Hematopoietic multipotent progenitor cell treated with erythropoietin and hydrocortisone succinate and interleukin-3 and kit ligand, for 8 days (in vitro differentiated cells): ENCODE data around the gene ACTG2.
"Not testable (repeated sequence)": the region's sequence is repeated elsewhere in the genome, so short reads cannot be mapped to it uniquely, and the experiment has no call there.

Source experiments
- DNase-seq: peaks from one replicate; pipeline ENCODE4 v3.0.0-alpha.2; 2015

Gene ACTG2

DNA sequence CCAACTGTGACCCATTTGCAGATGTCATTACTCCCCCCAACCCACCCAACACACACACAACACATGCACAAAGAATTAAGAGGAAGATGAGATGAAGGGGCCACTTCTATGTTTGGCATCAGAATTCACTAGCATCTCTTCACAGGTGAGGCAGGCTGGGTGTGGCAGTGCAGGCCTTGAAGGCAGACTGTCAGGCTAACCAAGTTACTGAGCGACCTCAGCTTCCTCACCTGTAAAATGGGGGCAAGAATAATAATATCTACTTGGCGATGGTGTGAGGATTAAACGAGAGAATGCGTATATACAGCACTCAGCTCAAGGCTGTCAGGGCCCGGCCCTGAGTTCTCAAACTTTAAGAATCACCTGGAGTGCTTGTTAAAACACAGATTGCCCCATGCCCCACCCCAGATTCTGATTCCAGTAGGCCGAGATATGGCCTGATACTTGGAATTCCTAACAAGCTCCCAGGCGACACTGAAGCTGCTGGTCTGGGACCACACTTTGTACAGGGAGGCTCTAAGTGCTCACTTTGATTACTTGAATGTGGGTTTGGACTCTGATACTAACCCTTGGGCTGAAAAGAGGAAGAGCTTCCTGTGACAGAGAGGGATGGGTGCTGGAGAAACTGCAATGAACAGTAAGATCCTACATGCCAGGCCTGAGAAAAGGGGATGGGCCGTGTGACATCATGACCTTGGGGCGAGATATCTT lies 1.1 kb downstream of the ACTG2 start:
- DNase-seq: no peak

DNA sequence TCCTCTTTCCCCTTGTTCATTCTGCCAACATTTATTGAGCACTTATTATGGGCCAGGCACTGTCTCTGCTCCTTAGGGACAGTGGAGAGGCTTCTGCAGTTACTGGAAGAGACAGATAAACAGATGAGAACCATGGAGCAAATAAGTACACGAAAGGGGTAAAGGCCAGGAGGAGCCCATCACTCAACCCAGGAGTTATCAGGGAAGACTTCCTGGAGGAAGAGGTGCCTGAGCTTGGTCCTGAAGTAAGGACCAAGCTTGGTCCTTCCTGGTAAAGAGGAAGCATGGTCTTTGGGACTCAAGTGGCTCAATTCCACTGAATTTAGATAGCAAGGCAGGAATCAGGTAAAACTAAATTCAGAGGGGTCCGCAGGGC lies 1.7 kb downstream of the ACTG2 start:
- no peak for DNase-seq

DNA sequence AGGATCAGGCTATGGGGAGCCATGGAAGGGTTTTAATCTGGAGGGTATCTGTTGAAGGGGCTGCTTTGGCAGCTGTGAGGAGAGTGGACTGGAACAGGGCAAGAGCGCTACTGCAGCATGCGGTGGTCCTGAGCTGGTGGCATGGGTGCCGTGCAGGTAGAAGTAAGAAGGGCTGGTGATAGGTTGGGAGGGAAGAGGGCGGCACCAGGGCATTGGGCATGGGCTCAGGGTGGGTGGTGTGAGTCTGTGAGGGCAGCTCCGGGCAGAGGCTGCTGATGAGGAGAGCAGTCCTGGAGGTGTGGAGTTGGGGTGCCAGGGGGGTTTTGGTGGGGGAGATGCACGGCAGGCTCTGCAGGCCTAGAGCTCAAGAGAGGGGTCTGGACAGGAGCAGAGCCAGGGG lies 2.1 kb downstream of the ACTG2 start:
- no peak for DNase-seq

DNA sequence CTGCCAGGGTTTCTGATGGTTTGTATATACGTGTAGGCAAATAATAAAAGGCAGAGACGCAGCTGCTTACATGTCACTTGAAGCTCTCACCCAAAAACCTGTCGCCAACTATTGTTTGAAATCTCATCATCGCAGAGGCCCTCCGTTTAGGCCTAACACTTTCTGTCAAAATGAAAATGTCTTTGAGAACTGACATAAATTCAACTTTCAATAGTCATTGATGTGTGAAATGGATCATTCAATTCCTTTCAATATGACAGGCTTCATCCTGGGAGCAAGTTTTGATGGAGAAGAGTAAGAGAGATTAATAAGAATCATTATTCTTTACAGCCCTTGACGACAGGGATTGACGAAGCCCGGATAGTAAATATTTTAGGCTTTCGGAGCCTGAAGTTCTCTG lies 2.7 kb downstream of the ACTG2 start:
- no peak for DNase-seq

DNA sequence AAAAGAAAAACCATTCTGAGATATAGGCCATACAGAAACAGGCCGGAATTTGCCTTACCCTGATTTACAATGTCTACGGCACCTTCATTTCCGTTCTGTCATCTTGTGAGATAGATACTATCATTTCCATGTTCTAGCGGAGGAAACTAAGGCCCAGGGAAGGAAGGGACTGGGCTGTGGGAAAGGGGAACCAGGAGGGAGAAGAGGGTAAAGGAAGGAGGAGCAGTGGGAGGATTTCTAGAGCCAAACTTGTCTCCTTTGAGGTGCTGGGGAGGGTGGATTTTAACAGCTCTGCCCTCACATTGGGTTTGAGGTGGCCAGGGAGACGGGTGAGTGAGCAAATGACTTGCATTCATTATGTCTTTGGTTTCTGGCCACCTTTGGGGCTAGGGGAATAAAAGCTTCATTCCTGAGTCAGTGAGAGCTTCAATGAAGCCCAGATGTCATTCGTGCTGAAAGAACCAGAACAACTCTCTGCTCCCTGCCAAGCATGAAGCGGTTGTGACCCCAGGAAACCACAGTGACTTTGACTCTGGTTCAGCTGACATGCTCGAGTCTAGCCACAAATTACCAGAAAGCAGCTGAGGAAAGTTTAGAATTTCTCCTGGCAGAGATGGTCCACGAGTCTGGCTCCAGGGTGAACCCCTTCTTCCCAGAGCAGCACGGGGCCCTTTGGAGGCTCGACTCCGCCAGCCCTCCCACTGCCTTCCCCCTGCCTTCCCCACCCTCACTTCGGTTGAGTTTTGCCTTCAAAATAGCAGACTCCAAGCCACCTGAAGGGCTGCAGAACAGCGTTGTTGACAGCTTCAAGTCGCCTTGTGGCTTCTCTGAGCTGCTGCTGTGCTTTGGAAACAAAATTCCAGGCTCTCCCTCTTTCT lies 3.8 kb downstream of the ACTG2 start:
- no peak for DNase-seq

DNA sequence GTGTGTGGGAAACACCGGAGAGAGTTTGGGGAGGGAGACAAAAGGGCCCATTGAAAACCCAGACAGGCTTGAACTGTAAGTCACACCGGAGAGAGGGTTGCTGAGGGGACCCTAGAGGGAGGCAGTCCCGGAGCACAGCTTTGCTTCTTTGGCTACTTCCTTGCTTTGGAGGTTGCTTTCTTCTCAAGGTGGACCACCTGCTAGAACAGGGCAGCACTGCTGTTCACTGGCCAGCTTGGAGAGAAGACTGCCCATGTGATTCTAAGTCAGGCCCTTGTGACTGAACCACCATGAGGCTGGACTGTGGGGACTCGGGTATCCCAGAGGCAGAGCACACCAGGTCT lies 4.4 kb downstream of the ACTG2 start:
- DNase-seq: no peak

DNA sequence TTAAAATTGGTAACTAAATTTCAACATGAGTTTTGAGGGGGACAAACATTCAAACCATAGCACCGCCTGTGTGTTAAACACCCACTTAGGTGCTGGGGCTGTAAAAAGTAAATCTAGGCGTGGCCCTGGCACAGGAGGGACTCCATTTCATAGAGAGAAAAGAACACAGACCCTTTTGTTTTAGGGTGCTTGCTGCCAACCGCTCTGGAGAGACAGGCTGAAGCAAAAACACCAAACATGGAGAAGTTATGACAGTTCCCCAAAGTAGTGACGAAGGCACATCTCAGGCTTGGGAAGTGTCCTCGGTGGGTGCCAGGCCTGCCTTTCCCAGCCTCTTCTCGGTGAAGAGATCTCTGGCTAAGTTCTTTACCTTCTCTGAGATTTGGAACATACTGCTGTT lies 5.1 kb downstream of the ACTG2 start:
- no peak for DNase-seq

DNA sequence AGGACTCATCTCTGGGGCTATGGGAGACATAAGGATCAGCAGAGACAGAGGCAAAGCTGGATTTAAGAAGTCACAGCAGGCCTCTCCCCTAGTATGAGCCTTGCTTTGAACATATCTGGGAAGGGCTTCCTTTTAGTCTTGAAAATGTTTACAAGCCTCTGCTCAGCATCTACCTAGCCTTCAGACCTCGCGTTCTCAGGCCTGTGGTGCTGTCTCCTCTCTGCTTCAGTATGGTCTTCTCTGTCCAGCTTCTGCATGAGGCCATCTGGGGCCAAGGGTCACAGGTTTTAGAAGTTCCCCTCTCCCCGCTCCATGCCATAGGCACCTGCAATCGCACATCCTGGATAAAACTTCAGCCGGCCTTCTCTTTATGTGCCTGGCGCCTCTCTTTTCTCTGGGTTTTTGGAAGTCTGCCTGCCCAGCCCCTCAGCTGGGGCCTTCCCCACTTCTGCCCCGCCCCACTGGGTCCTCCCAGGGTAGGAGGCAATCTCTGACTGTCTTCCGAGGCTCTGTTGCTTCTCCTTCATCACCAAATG lies 7.1 kb downstream of the ACTG2 start:
- no peak for DNase-seq

DNA sequence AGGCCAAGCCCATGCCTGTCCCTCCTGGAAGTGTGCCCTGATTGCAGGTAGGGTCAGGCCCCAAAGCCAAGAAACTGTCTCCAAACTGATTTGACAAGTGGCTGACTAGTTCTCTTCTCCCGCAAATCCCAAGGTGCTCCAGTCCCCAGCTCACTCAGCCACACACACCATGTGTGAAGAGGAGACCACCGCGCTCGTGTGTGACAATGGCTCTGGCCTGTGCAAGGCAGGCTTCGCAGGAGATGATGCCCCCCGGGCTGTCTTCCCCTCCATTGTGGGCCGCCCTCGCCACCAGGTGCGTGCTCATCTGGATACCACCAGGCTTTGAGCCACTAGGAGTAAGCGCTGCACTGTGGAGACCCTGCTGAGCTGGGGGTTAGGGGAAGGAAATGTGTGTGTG lies 8.3 kb downstream of the ACTG2 start:
- DNase-seq: no peak

DNA sequence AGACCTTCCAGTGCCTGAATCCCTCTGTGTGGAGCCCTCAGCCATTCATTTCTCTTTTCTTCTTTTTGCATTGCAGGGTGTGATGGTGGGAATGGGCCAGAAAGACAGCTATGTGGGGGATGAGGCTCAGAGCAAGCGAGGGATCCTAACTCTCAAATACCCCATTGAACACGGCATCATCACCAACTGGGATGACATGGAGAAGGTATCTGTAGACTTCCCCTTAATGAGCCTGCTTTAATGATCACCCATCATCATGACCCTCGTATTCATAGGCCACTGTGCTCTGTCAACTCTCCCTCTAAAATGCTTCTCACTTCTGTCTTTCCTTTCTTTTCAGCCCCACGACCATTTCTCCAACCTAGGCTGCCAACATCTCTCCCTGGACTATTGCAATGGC lies 9.5 kb downstream of the ACTG2 start:
- DNase-seq: no peak

DNA sequence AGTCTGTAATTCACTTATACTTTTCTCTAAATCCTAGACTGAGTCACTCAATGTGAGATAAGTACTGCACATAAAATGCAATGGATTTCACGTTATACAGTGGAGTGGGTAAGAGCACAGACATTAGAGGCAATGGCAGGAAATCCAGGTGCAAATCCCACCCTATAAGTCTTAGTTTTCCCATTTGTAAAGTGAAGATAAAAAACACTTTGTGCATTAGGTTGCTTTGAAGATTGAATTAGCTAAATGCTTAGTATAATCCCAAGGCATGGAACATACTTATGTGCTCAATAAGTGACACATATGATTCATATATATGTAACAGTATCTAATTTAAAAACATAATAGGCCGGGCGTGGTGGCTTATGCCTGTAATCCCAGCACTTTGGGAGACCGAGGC lies 10.5 kb downstream of the ACTG2 start:
- no peak for DNase-seq

DNA sequence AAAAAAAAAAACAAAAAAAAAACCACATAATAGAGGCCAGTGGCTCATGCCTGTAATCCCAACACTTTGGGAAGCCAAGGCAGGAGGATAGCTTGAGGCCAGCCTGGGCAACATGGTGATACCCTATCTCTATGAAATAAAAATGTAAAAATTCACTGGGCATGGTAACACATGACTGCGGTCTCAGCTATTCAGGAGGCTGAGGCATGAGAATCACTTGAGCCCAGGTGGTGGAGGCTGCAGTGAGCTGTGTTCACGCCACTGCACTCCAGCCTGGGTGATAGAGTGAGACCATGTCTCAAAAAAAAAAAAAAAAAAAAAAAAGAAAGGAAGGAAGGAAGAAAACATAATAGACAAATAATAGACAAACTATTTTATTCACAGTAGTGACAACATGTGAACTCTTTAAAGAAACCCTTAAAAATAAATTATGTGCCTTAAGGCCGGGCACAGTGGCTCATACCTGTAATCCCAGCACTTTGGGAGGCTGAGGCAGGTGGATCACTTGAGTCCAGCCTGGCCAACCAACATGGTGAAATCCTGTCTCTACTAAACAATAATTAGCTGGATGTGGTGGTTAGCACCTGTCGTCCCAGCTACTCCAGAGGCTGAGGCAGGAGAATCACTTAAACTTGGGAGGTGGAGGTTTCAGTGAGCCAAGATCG lies 11.3 kb downstream of the ACTG2 start:
- not testable (repeated sequence) for DNase-seq

DNA sequence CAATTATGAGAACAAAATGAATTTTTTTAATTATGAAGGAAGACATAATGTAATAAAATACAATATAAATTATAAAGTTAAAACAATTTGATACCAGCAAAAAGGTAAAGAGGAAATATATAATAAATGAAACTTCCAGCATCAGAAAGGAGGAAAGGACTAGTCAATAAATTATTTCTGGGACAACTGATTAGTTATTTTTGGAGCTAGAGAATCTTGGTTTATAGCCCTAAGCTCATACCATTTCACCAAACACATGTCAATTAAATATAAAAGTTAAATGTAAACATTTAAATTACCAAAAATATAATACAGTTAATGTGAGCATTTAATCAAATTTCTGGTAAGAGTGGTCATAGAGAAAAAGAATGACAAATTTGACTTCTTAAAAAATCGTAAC lies 12.1 kb downstream of the ACTG2 start:
- DNase-seq: no peak

DNA sequence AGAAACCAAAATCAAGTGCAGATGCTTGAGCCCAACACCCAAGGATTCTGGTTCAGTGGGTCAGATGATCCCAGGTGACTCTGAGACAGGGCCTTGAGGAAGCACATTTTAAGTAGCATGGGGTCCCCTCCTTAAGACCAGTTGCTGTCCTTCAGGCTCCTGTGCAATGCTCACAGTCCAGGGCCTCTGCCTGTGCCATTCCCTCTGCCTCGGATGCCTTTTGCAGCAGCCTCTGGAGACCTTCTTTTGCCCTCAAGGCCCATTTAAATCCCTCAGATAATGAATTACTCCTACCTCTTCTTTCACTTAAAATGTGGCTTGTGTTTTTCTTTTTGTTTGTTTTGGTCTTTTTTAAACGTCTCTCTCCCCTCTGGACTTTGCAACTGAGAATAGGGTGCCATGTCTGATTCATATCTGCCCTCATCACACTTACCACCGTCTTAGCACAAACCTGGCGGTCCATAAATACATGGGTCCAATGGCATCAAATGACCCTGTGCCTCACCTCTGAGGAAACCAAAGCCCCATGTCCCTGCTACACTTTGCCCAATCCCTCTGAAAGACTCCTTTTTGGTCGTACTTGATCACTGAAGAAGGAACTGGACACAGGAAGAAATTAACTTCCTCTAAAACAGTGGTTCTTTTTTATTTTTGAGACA lies 14.2 kb downstream of the ACTG2 start:
- DNase-seq: no peak

DNA sequence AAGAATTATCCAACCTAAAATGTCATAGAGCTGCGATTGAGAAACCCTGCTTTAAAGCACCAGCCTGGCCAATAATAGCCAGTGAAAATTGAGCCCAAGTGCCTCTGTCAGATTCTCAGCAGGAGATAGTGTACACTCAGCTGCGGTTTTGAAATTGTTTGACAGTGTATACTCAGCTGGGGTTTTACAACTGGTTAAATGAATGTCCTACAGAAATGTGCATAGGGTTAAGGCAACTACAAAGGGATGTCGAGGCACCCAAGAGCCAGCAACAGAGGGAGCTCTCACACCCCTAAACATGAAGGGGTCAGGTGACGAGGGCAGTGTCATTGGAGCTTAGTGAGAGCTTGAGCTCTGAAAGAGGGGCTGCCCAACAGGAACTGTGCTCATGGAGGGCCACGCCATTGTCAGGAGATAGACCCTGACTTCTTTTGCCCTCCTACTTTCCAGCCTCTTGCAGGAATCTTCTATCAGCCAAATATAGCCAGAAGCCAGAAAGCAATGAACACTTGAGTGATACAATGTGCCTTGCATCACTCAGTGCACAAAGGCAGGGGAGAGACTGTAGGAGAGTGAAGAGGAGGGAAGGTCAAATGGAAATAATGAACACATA lies 15.1 kb downstream of the ACTG2 start:
- peak; percentile 75 for DNase-seq

DNA sequence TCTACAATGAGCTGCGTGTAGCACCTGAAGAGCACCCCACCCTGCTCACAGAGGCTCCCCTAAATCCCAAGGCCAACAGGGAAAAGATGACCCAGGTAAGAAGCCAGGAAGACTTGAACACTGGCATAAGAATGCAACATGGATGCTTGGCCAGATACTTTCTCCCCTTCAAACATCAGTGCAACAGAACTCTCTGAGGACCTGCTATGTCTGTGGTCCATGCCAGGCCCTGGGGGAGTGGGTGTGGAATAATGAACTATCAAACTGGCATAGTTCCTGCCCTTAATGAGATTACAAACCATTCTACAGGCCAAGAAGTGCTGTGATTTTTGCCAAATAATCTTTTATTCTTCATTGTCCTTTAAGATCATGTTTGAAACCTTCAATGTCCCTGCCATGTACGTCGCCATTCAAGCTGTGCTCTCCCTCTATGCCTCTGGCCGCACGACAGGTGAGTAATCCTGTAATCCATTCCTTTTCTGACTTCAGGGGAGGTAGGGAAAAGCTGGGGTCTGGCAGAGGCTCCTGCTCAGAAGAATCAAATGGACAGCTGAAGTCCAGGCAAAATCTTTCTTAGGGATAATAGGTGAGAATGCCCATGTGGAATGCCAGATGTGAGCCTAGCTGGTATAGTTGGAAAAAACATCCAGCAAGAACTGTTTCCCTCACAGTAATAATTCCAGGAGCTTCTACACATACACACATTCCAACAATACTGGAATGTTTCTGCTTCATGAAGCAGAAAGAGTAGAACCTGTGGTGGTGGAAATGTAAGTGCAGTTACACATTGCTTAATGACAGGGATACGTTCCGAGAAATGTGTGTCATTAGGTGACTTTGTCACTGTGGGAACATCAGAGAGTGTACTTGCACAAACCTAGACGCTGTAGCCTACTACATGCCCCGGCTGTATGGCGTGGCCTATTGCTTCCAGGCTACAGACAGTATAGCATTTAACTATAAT lies 16.2 kb downstream of the ACTG2 start:
- DNase-seq: no peak

DNA sequence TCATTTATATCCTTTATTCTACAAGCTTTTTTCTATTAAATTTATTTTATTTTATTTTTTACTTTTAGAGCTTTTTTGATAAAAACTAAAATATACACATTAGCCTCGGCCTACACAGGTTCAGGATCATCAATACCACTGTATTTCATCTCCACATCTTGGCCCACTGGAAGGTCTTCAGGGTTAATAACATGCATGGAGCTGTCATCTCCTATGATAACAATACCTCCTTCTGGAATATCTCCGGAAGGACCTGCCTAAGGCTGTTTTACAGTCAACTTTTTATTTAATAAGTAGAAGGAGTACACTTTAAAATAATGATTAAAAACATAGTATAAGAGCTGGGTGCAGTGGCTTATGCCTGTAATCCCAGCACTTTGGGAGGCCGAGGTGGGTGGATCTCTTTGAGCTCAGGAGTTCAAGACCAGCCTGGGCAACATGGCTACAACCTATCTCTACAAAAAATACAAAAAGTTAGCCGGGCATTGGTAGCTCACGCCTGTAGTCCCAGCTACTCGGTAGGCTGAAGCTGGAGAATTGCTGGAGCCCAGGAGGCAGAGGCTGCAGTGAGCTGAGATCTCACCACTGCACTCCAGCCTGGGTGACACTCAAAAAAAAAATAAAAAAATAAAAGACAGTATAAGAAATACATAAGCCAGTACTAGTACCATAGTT lies 18.2 kb downstream of the ACTG2 start:
- no peak for DNase-seq

DNA sequence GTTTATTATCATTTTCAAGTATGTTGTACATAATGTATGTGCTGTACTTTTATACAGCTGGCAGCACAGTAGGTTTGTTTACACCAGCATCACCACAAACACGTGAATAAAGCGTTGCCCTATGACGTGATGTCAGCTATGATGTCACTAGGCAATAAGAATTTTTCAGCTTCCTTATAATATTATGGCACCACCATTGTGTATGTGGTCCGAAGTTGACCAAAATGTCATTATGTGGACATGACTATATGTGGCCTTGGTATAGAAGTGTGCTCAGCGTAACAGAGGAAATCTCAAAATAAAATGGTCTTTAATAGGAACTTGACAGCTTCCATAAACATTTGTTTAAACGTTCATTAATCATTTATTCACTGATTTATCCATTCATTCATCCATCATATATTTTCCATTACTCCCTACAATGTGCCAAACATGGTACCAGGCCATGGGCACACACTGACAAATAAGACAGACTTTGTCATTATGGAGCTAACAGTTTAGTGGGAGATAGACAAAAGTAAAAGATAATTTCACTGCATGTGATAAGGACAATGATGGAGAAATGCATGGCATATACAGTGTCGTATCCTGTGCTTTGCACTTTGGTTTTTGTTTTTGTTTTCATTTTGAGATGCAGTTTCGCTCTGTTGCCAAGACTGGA lies 18.9 kb downstream of the ACTG2 start:
- DNase-seq: no peak

DNA sequence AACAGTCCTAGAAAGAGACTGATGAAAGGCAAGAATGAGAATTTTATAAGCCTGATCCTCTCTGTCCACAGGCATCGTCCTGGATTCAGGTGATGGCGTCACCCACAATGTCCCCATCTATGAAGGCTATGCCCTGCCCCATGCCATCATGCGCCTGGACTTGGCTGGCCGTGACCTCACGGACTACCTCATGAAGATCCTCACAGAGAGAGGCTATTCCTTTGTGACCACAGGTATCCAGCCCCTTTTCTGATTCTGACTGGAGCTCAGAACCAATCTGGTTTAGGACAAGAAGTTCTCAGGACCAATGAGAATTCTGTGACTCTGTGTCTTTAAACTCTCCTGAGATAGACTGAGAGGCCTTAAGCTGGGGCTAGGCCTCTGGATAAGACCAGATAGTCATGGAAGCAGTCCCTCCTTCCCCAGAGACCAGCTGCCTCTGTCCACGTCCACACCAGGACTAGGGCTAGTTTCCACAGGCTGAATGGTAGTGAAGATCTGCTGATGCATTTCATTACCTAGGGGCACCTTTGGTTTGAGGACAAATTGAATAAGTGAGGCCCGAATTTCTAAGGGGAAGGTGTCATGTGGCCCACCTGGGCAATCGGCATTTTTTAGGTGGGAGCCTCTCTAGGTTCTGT lies 20.7 kb downstream of the ACTG2 start:
- DNase-seq: no peak

DNA sequence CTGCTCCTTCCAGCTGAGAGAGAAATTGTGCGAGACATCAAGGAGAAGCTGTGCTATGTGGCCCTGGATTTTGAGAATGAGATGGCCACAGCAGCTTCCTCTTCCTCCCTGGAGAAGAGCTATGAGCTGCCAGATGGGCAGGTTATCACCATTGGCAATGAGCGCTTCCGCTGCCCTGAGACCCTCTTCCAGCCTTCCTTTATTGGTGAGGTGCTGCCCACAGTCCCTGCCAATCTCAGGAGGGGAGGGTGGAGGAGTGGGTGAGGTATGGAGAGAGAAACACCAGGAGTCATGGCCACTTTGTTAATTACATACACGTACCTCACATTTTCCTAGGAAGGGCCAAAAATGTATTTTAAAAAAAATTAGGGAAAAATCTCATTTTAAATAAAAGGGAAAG lies 21.9 kb downstream of the ACTG2 start:
- no peak for DNase-seq
